HG03432 (cell line): ENCODE data around the gene MAD1L1.

Experiments used
- ATAC-seq: cut with Tn5 transposase; IDR thresholded peaks from one replicate; pipeline ENCODE4 v1.9.1; 2021; ENCODE audit warnings: mild to moderate bottlenecking, moderate library complexity; ENCODE audit not compliant: unreplicated experiment

MAD1L1 gene

GRCh38 chr7:2019711-2020511 lies 212.8 kb downstream of the MAD1L1 start:
- ATAC-seq, result peak; percentile 76

- no peak for ATAC-seq
These were observed 213.4 kb downstream of the MAD1L1 start for GRCh38 chr7:2019461-2019710.

DNA sequence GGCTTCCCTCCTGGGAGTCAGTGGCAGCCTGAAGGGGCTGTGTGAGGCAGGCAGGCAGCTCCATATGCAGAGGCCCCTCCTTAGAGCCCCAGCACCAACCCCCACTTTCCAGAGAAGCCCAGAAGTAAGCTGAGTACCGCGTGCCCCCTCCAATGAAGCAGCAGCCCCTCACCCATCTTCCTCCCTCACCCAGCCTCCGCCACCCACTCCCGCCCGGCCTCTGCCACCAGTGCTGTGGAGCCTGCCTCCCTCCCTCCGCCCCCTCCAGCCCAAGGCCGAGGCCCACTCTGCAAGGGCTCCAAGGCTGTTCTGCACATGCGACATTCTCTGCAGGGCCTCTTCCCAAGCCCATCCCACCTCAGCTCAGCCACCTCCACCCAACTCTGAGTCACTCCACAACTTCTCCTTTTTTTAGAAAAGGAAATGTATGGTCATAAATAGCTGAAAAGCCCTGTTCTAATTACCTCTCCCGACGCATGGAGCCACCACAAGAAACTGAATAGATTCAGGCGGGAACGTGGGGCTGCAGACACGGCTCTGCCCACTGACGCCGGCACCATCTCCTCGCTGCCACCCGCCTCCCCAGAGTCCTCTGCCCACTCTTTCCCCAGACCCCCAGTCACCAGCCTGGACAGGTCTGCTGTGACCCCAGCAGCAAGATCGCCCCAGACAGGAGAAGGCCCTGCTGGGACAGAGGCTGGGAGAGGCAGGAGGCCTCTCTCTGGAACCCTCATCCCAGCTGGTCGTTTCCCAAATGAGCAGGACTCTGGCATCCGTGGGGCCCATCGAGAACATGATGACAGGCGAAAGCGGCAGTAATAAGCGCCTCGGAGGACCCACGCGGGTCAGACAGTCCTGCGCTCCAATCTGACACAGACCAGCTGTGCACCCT lies 213.9 kb downstream of the MAD1L1 start:
- ATAC-seq, result no peak

DNA sequence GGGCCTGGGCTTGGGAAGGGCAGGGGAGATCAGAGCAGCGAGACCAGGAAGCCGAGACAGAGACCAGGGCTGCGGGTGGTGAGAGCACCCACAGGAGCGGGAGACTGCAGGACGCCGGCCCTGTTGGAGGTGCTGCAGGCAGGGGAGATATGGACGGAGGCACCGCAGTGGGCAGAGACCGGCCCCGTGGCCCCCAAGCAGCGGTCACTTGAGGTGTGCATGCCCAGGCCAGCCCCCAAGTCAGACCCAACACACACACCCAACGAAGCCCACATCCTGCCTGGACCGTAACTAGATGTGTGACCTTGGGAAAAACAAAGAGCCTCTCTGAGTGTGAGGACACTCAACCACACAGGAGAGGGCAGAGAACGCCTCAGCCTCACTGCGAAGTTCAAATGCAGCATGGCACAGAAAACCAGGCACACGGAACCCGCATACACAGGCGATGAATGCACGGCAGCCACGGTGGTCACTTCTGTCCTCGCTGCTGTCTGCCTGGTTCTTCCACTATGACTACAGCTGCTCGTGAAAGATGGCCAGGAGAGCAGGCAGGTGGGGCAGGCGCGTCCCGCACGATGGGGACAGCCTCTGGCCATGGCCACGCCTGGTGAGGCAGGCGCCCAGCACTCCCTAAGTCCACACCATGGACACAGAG lies 214.7 kb downstream of the MAD1L1 start:
- ATAC-seq, result no peak

GRCh38 chr7:2017481-2017891 lies 215.3 kb downstream of the MAD1L1 start:
- ATAC-seq, result no peak

- ATAC-seq, result no peak
These were observed 215.8 kb downstream of the MAD1L1 start for GRCh38 chr7:2016761-2017480.

DNA sequence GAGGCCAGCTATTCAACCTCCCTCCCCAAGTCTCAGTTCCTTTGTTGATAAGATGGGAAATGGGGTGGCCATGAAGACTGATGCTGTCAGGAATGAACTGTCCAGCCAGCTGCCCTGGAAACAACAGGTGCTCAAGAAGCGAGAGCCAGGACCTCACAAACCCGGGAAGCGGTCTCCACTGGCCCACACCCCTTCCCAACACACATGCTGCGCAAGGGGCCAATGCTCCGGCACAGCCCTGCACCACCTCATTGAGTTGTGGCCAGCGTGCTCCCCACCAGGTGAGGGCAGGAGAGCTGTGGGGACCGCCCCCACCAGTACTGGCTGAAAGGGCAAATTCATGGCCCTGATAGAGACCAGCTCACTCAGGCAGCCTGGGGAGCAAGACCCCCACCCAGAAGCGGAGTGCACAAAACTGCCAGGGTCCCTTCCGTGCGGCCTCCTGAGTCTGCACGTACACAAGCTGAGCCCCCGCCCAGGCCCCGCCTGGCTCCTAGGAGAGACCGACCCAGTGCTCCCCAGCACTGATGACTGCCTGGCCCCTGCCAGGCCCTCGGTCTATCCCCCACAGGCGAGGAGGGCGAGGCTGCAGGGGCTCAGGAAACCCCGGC lies 216.6 kb downstream of the MAD1L1 start:
- no peak for ATAC-seq

DNA sequence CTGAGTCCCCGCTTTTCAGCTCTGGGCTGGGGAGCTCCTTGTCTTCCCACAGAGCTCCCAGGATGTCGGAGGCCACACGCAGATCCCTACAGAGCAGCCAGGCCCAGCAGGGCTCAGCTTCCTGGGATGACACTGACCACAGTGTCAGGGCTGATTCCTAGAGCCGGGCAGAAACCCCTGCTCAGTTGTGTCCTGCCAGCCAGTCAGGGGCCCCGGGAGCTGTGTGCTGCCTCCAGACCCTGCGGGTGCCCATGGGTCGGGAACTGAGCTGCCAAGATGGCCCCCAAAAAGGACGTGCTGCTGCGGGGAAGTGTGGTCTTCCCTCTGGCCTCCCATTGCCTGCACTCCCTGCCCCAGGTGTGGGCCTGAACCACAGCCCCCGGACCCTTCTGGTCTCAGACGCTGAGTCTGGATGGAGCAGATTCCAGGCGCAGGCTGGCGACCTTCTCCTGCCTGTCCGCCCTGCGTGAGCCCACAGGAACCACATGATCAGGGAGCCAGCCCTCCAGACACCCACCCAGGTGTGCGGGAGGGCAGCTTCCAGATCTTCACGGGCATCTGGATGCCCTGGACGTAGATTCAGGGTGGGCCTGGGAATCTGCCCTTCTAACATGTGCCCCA lies 217.4 kb downstream of the MAD1L1 start:
- no peak for ATAC-seq

GRCh38 chr7:2014391-2015241 lies 218.1 kb downstream of the MAD1L1 start:
- no peak for ATAC-seq

- no peak for ATAC-seq
These were observed 219.1 kb downstream of the MAD1L1 start for GRCh38 chr7:2013381-2014311.

DNA sequence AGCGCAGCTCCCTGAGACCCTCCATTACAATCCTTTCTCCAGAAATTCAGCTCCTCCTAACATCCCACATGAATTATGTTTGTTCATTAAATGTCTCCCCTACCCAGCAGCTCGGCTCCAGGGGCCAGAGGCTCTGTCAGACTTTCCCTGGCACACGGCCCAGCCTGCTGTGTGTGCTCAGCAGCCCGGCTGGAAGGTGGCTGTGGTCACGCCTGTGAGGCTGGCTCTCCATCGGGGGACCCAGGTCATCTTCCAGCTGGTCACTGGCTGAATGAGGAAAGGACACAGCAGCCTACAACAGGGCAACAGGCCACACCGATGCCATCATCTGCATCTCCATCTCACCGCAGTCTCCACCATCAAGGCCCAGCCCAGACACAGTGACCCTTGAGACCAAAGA lies 219.8 kb downstream of the MAD1L1 start:
- no peak for ATAC-seq

GRCh38 chr7:2012044-2012900 lies 220.5 kb downstream of the MAD1L1 start:
- ATAC-seq, result no peak

- ATAC-seq, result no peak
These were observed 221.3 kb downstream of the MAD1L1 start for GRCh38 chr7:2011266-2012043.

GRCh38 chr7:2010551-2011265 lies 222.0 kb downstream of the MAD1L1 start:
- no peak for ATAC-seq

GRCh38 chr7:2010101-2010500 lies 222.6 kb downstream of the MAD1L1 start:
- no peak for ATAC-seq

GRCh38 chr7:2009541-2010001 lies 223.2 kb downstream of the MAD1L1 start:
- no peak for ATAC-seq
